GM18511 (cell line): ENCODE measurements around the gene TRIM49D2.
"Not testable (repeated sequence)": the region's sequence is repeated elsewhere in the genome, so short reads cannot be mapped to it uniquely, and the experiment has no call there.

ENCODE experiments used
- ATAC-seq: cut with Tn5 transposase; IDR thresholded peaks from one replicate; pipeline ENCODE4 v1.9.1; 2021; ENCODE audit warnings: mild to moderate bottlenecking, moderate library complexity; ENCODE audit not compliant: unreplicated experiment

The TRIM49D2 gene, protein sequence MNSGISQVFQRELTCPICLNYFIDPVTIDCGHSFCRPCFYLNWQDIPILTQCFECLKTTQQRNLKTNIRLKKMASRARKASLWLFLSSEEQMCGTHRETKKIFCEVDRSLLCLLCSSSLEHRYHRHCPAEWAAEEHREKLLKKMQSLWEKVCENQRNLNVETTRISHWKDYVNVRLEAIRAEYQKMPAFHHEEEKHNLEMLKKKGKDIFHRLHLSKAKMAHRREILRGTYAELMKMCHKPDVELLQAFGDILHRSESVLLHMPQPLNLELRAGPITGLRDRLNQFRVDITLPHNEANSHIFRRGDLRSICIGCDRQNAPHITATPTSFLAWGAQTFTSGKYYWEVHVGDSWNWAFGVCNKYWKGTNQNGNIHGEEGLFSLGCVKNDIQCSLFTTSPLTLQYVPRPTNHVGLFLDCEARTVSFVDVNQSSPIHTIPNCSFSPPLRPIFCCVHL

DNA sequence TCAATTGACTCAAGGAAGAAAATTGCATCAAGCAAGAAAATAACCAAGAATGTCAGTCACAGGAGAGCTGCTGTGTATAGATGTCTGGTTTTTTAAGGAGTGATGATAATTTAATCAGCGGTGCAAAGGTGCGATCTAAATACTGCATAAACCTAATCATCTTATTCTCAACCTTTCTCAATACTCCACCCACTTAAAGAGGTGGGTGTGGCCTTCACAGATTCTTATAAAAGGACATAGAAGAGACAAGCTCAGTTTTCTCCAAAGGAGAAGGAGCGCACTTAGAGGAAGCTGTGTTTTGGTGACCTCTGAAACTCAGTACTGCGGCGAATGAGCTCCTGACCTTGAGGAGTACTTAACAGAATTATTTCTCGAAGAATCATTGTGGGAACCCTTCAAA is at the start of gene TRIM49D2:
Gene TRIM49D2, plus strand, starts transcription at position 301 of the 400 bp plus-strand sequence. CDS start 2,698 bp downstream, outside the sequence.
- ATAC-seq = not testable (repeated sequence)

DNA sequence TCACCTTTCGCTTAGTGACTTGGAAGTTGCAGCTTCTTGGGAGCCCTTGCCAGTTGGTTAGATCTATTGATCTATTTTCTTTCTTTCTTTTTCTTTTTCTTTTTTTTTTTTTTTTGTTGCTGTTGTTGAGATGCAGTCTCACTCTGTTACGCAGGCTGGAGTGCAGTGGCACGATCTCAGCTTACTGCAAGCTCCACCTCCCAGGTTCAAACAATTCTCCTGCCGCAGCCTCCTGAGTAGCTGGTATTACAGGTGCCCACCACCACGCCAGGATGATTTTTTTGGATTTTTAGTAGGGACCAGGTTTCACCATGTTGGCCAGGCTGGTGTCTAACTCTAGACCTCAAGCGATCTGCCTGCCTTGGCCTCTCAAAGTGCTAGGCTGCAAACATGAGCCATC is 46.4 kb upstream of the TRIM49D2 start:
- not testable (repeated sequence) for ATAC-seq

DNA sequence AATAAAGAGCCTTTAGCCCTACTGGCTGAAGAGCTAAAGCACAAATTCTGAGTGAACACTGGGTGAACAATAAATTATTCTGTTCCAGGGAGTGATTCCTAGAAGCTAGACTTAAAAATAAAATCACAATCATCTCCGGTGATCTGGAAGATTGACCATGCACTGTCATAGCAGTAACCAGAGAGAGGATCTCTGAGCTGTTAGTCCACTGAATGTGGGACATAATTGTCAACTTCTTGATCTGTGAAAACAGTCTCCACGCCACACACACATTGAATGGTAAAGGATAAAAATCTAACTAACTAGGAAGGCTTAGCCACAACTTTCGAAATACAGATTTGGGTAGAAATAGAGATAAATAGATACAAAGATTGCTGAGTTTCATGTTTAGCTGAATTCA is 30.6 kb upstream of the TRIM49D2 start:
- not testable (repeated sequence) for ATAC-seq

DNA sequence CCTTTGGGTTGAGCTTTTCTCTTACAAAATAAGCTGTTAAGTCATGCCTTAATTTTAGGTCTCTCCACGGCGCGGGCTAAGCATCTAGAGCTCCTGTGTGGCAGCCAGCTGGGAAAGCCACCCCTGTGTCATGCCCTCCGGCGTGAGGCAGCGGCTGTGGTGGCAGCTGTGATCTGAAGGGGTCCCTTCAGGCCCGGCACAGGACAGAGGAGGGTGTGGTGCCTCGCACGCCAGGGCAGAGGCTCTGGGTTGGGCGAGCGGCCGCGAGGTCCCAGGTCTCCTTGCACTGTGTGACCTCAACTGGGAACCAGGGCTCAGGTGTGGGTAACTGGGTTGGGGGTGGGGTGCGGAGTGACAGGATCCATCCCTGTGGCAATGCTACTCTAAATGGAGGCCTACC is 23.1 kb upstream of the TRIM49D2 start:
- not testable (repeated sequence) for ATAC-seq

DNA sequence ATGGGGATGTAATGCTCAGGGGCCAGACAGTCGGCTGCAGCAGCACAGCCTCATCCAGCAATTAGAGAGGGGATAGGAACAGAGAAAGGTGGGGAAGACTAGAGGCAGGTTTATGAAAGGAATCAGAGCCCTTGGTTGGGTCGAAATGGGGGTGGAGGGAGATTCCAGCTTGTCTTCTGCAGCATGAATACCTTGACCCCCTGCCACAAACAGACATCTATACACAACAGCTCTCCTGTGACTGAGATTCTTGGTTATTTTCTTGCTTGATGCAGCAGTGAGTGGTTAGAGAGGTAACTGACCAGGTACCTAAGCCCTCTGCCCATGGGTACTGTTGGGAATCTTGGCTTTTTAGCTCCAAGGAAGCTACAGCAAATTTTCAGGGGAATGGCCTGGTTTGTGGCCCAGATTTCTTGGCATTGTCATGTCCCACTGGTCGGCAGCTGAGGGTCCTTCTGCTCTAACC is 1.6 kb upstream of the TRIM49D2 start, which contains the start of gene TRIM49D1:
Gene TRIM49D1, minus strand, starts transcription at position 51 of the 466 bp plus-strand sequence. CDS start 4,535 bp downstream, outside the sequence.
- ATAC-seq = no peak

DNA sequence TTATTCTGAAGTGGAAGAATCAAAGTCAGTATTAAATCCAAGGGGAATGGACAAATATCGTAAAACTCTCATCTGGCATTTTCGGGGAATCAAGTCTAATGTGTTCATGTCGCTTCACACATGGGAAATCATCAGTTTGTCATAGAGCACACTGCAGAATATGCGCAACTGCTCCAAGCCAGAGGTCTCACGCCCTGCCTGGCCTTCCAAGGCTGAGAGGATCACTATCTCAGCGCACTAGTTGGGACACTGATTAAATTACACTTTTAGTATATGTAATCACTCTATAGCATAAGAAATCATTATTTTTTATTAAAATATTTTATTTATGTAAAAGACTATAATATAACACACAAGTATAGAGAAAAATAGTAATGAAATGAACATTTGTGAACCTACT is 37.0 kb downstream of the TRIM49D2 start:
- ATAC-seq = not testable (repeated sequence)

DNA sequence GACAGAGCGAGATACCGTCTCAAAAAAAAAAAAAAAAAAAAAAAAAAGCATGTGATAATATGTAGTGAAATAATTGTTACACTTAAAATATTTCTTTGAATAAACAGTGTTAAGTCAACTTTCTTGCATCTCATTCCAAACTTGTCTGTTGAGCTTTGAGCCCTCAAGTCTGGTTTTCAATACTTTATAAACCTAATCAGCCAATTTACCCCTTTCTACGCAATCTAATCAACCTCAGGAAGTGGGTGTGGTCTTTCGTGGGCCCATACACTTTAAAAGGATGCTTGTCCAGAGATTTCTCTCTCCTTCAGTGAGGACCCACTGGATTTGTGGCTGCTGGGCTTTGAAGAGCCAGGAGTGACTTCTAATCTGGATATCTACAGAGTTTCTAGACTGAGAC is 41.9 kb downstream of the TRIM49D2 start, which contains the start of gene TRIM64:
Gene TRIM64, plus strand, starts transcription at position 301 of the 400 bp plus-strand sequence. CDS start 2,467 bp downstream, outside the sequence.
- not testable (repeated sequence) for ATAC-seq
